Measurements from ENCODE around the gene SORCS2. TPM values are rescaled to one million over a fixed set of nuclear protein-coding genes. Genes with fewer than 3 reads are reported as not detected.

SORCS2 gene
- total RNA-seq, 4 donors from 2014 or later, result 0.26 to 17.1 (median 2.9) TPM

DNA sequence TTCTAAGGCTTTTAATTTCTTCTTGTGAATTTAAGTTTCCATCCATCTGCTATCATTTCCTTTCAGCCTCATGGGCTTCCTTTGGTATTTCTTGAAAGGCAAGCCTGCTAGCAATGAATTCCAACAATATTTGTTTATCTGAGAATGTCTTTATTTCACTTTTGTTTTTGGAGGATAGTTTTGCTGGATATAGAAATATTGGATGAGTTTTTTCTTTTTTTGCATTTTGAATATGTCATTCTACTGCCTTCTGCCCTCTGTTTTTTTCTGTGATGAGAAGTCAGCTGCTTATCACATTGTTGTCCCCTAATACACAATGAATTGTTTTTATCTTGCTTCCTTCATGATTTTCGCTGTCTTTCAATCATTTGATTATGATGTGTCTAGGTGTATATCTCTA, 13.2 kb upstream of the SORCS2 start:
- H3K4me1 ChIP-seq, result no peaks in the 10 kb centered on the region
- no peak overlapping the region for H3K27ac ChIP-seq
- no peaks in the 10 kb centered on the region for H3K27me3 ChIP-seq
- intact Hi-C loops (cut with DNase I; ENCODE audit: low total_unique reads), result no loop called here
- no peak overlapping the region for H3K4me3 ChIP-seq
- no peaks in the 10 kb centered on the region for H3K9me3 ChIP-seq
- no peak for DNase-seq
- TF ChIP-seq POLR2A (IDR thresholded peaks at IDR 0.05), result no peak
- TF ChIP-seq, protein P1, sequence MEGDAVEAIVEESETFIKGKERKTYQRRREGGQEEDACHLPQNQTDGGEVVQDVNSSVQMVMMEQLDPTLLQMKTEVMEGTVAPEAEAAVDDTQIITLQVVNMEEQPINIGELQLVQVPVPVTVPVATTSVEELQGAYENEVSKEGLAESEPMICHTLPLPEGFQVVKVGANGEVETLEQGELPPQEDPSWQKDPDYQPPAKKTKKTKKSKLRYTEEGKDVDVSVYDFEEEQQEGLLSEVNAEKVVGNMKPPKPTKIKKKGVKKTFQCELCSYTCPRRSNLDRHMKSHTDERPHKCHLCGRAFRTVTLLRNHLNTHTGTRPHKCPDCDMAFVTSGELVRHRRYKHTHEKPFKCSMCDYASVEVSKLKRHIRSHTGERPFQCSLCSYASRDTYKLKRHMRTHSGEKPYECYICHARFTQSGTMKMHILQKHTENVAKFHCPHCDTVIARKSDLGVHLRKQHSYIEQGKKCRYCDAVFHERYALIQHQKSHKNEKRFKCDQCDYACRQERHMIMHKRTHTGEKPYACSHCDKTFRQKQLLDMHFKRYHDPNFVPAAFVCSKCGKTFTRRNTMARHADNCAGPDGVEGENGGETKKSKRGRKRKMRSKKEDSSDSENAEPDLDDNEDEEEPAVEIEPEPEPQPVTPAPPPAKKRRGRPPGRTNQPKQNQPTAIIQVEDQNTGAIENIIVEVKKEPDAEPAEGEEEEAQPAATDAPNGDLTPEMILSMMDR (IDR thresholded peaks at IDR 0.05), result no peak
- no peaks in the 10 kb centered on the region for H3K36me3 ChIP-seq

DNA sequence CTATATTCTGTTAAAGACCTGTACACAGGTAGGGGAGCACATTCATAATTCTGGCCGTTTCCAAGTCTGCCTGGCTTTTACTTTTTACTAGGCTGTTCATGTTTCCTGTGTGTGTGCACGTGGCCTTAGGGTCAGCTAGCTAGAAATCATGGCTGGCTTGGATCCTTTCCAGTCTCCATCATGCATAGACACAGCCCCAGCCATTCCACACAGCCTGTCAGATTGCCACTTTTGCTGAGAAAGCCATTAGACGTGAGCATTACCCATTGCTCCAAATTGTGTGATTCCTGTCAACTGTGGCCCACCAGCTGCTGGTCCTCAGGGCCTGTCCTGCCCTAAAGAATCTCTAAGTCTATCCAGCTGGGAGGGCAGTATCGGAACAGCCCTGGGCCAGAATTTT, 11.4 kb upstream of the SORCS2 start:
- intact Hi-C loops (cut with DNase I; ENCODE audit: low total_unique reads), result no loop called here
- Histone ChIP-seq H3K36me3 (no peaks in the 10 kb centered on the region), H3K27ac (no peak overlapping the region), H3K9me3 (no peaks in the 10 kb centered on the region), H3K27me3 (no peaks in the 10 kb centered on the region), H3K4me1 (no peaks in the 10 kb centered on the region), H3K4me3 (no peak overlapping the region)
- no peak for TF ChIP-seq POLR2A (IDR thresholded peaks at IDR 0.05)
- TF ChIP-seq, protein P1 (IDR thresholded peaks at IDR 0.05), result no peak
- DNase-seq, result peak in 1 of 2 donors; percentile 0

DNA sequence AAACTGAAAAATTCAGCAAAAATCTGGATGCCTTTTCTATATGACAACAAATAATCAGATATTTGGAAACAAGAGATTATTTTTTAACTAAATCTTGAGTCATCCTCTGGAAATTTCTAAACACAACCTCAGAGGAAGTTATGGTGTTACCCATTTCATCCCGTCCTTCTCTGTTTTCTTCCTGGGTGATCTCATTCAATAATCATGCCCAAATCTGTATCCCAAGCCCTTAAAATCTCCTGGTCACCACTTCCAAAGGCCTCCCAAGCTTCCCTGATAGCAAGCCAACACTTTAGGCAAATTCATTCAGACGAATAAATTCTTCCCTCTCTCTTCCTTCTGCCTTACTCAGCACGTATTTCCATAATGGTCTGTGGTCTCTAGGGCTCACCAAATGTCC, 9.7 kb upstream of the SORCS2 start:
- intact Hi-C loops (cut with DNase I; ENCODE audit: low total_unique reads), result no loop called here
- Histone ChIP-seq H3K27me3 (no peaks in the 10 kb centered on the region), H3K36me3 (no peaks in the 10 kb centered on the region), H3K4me1 (no peaks in the 10 kb centered on the region), H3K4me3 (no peak overlapping the region), H3K9me3 (no peaks in the 10 kb centered on the region), H3K27ac (no peak overlapping the region)
- no peak for DNase-seq
- no peak for TF ChIP-seq POLR2A (IDR thresholded peaks at IDR 0.05)
- TF ChIP-seq, protein P1 (IDR thresholded peaks at IDR 0.05), result no peak

- Histone ChIP-seq H3K4me3 (no peak overlapping the region), H3K27me3 (no peaks in the 10 kb centered on the region), H3K9me3 (no peaks in the 10 kb centered on the region), H3K36me3 (no peaks in the 10 kb centered on the region), H3K4me1 (no peaks in the 10 kb centered on the region), H3K27ac (no peak overlapping the region)
- no peak for TF ChIP-seq POLR2A (IDR thresholded peaks at IDR 0.05)
- TF ChIP-seq, protein P1 (IDR thresholded peaks at IDR 0.05), result no peak
- intact Hi-C loops (cut with DNase I; ENCODE audit: low total_unique reads), result no loop called here
- DNase-seq, result peak in 1 of 2 donors; percentile 3
Measured at GRCh38 chr4:7183161-7183560, 9.2 kb upstream of the SORCS2 start.

DNA sequence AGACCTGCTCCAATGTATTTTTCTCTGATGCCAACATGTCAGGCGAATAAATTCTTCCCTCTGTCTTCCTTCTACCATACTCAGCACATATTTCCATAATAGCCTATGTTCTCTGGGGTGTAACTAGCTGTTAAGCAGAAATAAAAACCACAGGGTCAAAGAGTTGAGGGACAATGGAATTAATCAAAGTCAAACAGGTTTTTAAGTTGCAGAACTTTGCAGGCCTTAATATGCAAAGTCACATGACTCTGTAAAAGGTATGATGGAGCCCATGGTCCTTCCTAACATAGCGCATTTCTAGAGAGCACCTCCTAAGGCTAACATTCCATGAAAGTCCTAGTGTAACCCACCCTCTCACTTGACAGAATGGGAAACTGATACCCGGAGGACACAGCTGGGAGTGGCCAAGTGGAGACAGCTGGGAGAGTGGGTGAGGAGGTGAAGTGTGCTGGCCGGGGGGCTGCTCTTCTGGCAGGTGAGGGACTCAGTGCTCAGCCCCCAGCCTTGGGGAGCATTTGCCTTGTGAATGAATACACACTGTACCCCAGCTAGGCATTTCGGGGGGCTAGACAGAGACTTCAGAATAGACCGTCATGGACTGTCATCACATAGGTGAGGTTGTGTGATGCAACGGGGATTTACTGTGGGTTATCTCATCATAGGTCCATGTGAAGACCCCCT, 8.4 kb upstream of the SORCS2 start:
- intact Hi-C loops (cut with DNase I; ENCODE audit: low total_unique reads), result no loop called here
- peak in 1 of 2 donors; percentile 2 for DNase-seq
- TF ChIP-seq, protein P1 (IDR thresholded peaks at IDR 0.05), result no peak
- TF ChIP-seq POLR2A (IDR thresholded peaks at IDR 0.05), result no peak
- H3K36me3 ChIP-seq, result no peaks in the 10 kb centered on the region
- H3K27me3 ChIP-seq, result no peaks in the 10 kb centered on the region
- H3K4me1 ChIP-seq, result no peaks in the 10 kb centered on the region
- no peak overlapping the region for H3K27ac ChIP-seq
- H3K9me3 ChIP-seq, result no peaks in the 10 kb centered on the region
- H3K4me3 ChIP-seq, result no peak overlapping the region

All from uterus (tissue), 4 donors.